Colonic mucosa (tissue), 4 donors: ENCODE data around the gene FAM3B. TPM values are rescaled to one million over a fixed set of nuclear protein-coding genes. Genes with fewer than 3 reads are reported as not detected.
"Not testable (repeated sequence)": the region's sequence is repeated elsewhere in the genome, so short reads cannot be mapped to it uniquely, and the experiment has no call there.

Experiments
- DNase-seq: peaks from one replicate; pipeline ENCODE4 v3.0.0-alpha.2; 2020
- H3K27ac ChIP-seq: fragments of 200-600 bp; one replicate; pipeline ENCODE4 v1.8.0; 2021
- H3K27me3 ChIP-seq: fragments of 200-600 bp; one replicate; pipeline ENCODE4 v1.8.0; 2021
- H3K36me3 ChIP-seq: fragments of 200-600 bp; one replicate; pipeline ENCODE4 v1.8.0; 2021
- H3K4me1 ChIP-seq: fragments of 200-600 bp; one replicate; pipeline ENCODE4 v1.8.0; 2021; ENCODE audit warnings: mild to moderate bottlenecking
- H3K4me3 ChIP-seq: fragments of 200-600 bp; one replicate; pipeline ENCODE4 v1.8.0; 2021
- H3K9ac ChIP-seq, 2 donors: one replicate each; pipeline ENCODE4 v1.7.0; 2013; ENCODE audit warnings: control low read depth in 2 of 2, low read depth in 2 of 2, low read length in 2 of 2
- H3K9me3 ChIP-seq: fragments of 200-600 bp; one replicate; pipeline ENCODE4 v1.8.0; 2021
- intact Hi-C: fragments of 100-400 bp; cut with DNase I; formaldehyde crosslinking; loops from one replicate; pipeline ENCODE4 v1.14.1; 2022
- total RNA-seq, 2 donors: library from RNA; stranded (reverse); fragmentation: NEBNext Ultra II Directional in 1 of 2; extraction: Animal tissue kit (Norgen Biotek cat#: 25700) in 1 of 2; gene quantifications; one replicate each; pipeline ENCODE4 v1.2.1, GENCODE V29; 2021
- TF ChIP-seq, protein P1 (sequence below): fragments of 200-600 bp; IDR thresholded peaks from one replicate; pipeline ENCODE4 v1.8.0; 2022; ENCODE audit warnings: antibody characterized with exemption, mild to moderate bottlenecking
- donor health status: healthy.
- donor health status: DM: no; HTN: no; CAD: no.
- donor health status: DM: no; HTN: no; CAD: no.

The FAM3B gene
- total RNA-seq, 2 donors from 2014 or later: 0.35 to 0.90 TPM

GRCh38 chr21:41357546-41357945 lies 40.9 kb downstream of the FAM3B start:
- no peaks in the 10 kb centered on the region for H3K27me3 ChIP-seq
- no peak overlapping the region for H3K4me3 ChIP-seq
- peaks cover 6% of the 10 kb centered on the region for H3K4me1 ChIP-seq
- no peak for DNase-seq
- TF ChIP-seq, protein P1, sequence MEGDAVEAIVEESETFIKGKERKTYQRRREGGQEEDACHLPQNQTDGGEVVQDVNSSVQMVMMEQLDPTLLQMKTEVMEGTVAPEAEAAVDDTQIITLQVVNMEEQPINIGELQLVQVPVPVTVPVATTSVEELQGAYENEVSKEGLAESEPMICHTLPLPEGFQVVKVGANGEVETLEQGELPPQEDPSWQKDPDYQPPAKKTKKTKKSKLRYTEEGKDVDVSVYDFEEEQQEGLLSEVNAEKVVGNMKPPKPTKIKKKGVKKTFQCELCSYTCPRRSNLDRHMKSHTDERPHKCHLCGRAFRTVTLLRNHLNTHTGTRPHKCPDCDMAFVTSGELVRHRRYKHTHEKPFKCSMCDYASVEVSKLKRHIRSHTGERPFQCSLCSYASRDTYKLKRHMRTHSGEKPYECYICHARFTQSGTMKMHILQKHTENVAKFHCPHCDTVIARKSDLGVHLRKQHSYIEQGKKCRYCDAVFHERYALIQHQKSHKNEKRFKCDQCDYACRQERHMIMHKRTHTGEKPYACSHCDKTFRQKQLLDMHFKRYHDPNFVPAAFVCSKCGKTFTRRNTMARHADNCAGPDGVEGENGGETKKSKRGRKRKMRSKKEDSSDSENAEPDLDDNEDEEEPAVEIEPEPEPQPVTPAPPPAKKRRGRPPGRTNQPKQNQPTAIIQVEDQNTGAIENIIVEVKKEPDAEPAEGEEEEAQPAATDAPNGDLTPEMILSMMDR: no peak
- intact Hi-C loops: no loop called here
- H3K36me3 ChIP-seq: no peaks in the 10 kb centered on the region
- no peak overlapping the region for H3K27ac ChIP-seq
- no peaks in the 10 kb centered on the region for H3K9me3 ChIP-seq
- no peak overlapping the region for H3K9ac ChIP-seq

DNA sequence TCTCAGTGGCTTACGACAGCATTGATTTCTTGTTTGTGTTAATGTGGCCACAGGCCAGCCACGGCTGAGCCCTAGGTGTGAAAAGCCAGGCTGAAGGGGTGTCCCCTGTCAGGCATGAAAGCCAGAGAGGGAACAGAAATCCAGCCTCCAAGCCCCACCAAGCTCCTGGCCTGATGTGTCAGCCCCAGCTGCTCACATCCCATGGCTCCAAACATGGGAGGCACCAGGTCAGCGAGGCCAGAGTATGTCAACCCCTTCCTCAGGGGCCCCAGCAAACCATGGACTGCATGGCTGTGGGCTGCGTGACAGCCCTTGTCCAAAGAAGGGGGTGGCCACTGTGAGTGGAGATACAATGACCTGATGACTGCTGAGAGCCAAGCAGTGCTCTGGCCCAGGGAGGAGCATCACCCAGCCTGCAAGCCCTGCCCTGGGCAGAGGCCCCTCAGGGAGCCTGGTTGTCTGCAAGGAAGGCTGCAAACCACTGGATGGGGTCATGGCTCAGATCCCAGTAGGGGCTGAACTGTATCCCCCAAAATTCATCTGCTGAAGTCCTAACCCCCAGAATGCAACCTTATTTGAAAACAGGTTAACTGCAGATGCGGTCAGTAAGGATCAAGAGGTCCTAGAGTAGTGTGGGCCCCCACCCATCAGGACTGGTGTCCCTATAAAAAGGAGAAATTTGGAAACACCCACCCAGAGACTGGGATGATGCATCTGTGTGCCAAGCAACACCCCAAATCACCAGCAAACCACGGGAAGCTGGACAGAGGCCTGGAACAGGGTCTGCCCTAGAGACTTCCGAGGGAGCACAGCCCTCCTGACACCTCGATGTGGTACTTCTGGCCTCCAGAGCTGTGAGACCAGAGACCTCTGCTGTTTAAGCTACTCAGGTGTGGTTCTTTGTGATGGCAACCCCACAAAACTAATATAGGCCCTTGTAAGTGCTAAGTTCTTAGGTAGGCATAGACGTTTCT lies 41.9 kb downstream of the FAM3B start:
- H3K4me3 ChIP-seq: no peak overlapping the region
- no peaks in the 10 kb centered on the region for H3K27me3 ChIP-seq
- intact Hi-C loops: no loop called here
- H3K9me3 ChIP-seq: no peaks in the 10 kb centered on the region
- H3K4me1 ChIP-seq: peaks cover 6% of the 10 kb centered on the region
- no peaks in the 10 kb centered on the region for H3K36me3 ChIP-seq
- no peak for DNase-seq
- H3K27ac ChIP-seq: no peak overlapping the region
- H3K9ac ChIP-seq: no peak overlapping the region
- TF ChIP-seq, protein P1: no peak

- H3K9me3 ChIP-seq: no peaks in the 10 kb centered on the region
- intact Hi-C loops: no loop called here
- TF ChIP-seq, protein P1: no peak
- peaks cover 6% of the 10 kb centered on the region for H3K4me1 ChIP-seq
- no peak overlapping the region for H3K27ac ChIP-seq
- H3K4me3 ChIP-seq: no peak overlapping the region
- no peak overlapping the region for H3K9ac ChIP-seq
- H3K27me3 ChIP-seq: no peaks in the 10 kb centered on the region
- no peak for DNase-seq
- H3K36me3 ChIP-seq: no peaks in the 10 kb centered on the region
These were observed 42.7 kb downstream of the FAM3B start for GRCh38 chr21:41359286-41359685.

- H3K36me3 ChIP-seq, H3K27me3 ChIP-seq, H3K9me3 ChIP-seq, H3K4me1 ChIP-seq, H3K9ac ChIP-seq, H3K4me3 ChIP-seq, H3K27ac ChIP-seq: not testable (repeated sequence)
- intact Hi-C loops: loop anchor here (5.0 kb wide), 1 partner anchor 77 kb away; no protein-coding TSS in a partner anchor
- DNase-seq: peak; percentile 40
These were observed 43.1 kb downstream of the FAM3B start for GRCh38 chr21:41359754-41360071.

DNA sequence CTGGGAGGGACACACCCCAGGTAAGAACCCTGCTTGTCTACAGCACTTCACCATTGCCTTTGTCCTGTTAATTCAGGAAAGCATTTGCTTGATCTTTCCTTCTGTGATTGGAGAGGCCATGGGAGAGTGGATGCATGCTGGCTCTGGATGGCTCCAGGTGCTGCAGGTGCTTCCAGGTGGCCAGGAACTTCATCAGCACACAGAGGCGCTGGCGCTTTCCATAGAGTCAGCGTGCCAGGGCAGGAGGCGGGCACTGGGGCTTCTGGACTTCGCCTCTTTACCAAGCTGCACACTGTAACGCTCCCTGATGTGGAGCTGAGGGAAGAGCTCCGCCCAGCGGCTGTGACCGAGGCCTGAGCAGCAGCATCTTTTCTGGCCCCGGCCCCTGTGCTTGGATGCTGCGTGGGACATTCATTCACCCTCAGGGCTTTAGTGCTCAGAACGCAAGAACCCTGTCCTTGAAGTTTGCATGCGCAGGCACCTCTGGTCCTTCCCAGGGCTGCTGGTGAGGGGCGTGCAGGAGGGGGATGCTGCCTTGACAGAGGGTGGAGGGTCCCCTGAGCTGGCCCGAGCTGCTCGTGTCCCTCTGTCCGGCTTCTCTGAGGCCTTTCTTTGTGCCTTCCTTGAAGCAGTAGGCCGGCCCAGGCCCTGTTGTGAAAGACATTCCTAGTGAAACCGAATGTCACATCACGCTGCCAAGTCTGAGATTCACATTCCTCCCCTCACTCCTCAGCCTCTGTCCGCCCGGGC lies 43.6 kb downstream of the FAM3B start:
- no peak overlapping the region for H3K27ac ChIP-seq

More for the DNA sequence above, 43.6 kb downstream of the FAM3B start:
- DNase-seq: peak; percentile 65
- Histone ChIP-seq H3K36me3 (no peaks in the 10 kb centered on the region), H3K27me3 (no peaks in the 10 kb centered on the region), H3K4me1 (peaks cover 6% of the 10 kb centered on the region), H3K9ac (no peak overlapping the region), H3K9me3 (no peaks in the 10 kb centered on the region), H3K4me3 (no peak overlapping the region)
- intact Hi-C loops: loop anchor here (5.0 kb wide), 1 partner anchor 78 kb away; no protein-coding TSS in a partner anchor
- TF ChIP-seq, protein P1: no peak
